Thyroid gland (tissue), 4 donors: ENCODE data around the gene CPA5.

Source experiments
- POLR2A ChIP-seq, 2 donors: fragments of 450-650 bp; IDR thresholded peaks; one replicate each; pipeline ENCODE4 v1.6.1; 2017; ENCODE audit warnings: antibody characterized with exemption in 2 of 2, mild to moderate bottlenecking in 2 of 2, moderate library complexity in 1 of 2
- TF ChIP-seq, protein P1 (sequence below), 6 experiments: fragments of 200-600 bp in 3 of 6; fragments of 450-650 bp in 3 of 6; sonication (generic) in 3 of 6; IDR thresholded peaks; one replicate each; pipeline ENCODE4 v1.5.1; 2016 to 2019; ENCODE audit warnings: antibody characterized with exemption in 6 of 6, mild to moderate bottlenecking in 2 of 6, inconsistent platforms in 1 of 6, moderate library complexity in 1 of 6

DNA sequence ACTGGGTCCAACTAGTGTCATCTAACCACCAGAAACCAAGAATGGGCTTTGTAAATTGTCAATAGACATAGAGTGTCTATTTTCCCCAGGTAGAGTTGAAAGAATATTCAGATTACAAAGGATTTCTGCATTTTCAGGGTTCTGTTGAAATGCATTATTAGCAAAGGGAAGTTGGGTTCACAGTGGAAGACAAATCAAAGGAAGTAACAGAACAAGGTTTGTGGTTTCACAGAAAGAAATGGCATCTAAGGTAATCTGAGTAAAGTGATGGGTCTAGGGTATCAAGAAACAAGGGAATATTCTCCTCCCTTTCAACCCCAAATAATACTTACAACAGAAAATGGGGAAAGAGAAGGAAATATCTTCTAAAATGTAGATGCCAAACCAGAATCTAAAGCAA lies 70.4 kb downstream of the CPA5 start:
- TF ChIP-seq, protein P1, sequence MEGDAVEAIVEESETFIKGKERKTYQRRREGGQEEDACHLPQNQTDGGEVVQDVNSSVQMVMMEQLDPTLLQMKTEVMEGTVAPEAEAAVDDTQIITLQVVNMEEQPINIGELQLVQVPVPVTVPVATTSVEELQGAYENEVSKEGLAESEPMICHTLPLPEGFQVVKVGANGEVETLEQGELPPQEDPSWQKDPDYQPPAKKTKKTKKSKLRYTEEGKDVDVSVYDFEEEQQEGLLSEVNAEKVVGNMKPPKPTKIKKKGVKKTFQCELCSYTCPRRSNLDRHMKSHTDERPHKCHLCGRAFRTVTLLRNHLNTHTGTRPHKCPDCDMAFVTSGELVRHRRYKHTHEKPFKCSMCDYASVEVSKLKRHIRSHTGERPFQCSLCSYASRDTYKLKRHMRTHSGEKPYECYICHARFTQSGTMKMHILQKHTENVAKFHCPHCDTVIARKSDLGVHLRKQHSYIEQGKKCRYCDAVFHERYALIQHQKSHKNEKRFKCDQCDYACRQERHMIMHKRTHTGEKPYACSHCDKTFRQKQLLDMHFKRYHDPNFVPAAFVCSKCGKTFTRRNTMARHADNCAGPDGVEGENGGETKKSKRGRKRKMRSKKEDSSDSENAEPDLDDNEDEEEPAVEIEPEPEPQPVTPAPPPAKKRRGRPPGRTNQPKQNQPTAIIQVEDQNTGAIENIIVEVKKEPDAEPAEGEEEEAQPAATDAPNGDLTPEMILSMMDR (IDR thresholded peaks at IDR 0.05) = no peak
- no peak for TF ChIP-seq POLR2A (IDR thresholded peaks at IDR 0.05)
